Muscle of back (tissue), 11 donors: Measurements from ENCODE around the gene STK32C. TPM values are rescaled to one million over a fixed set of nuclear protein-coding genes. Genes with fewer than 3 reads are reported as not detected.
"Not testable (repeated sequence)": the region's sequence is repeated elsewhere in the genome, so short reads cannot be mapped to it uniquely, and the experiment has no call there.

Source experiments
- DNase-seq, 3 donors: peaks; one replicate each; pipeline versions ENCODE4 v3.0.0 to v3.0.0-alpha.2; 2013
- polyA plus RNA-seq, 10 donors: library from polyadenylated mRNA; unstranded; fragments of 120-200 nt; gene quantifications; one replicate each; pipeline ENCODE4 v1.2.1, GENCODE V29; 2013; ENCODE audit not compliant: insufficient read length in 10 of 10

Gene STK32C
- polyA plus RNA-seq, 10 donors: 8.0 to 13.1 (median 10.4) TPM

GRCh38 chr10:132232981-132233380, 74.8 kb downstream of the STK32C start:
- DNase-seq: no peak

GRCh38 chr10:132232023-132232951, 75.5 kb downstream of the STK32C start:
- no peak for DNase-seq

GRCh38 chr10:132231656-132232022, 76.1 kb downstream of the STK32C start:
- DNase-seq: no peak

- DNase-seq: no peak
These were observed 77.1 kb downstream of the STK32C start for GRCh38 chr10:132230557-132231210.

- DNase-seq: peak in 1 of 3 donors; percentile 54
These were observed 77.8 kb downstream of the STK32C start for GRCh38 chr10:132229834-132230556.

- no peak for DNase-seq
These were observed 78.7 kb downstream of the STK32C start for GRCh38 chr10:132229096-132229495.

- DNase-seq: no peak
These were observed 79.1 kb downstream of the STK32C start for GRCh38 chr10:132228616-132229015.

- no peak for DNase-seq
These were observed 79.8 kb downstream of the STK32C start for GRCh38 chr10:132227851-132228390.

- no peak for DNase-seq
These were observed 81.0 kb downstream of the STK32C start for GRCh38 chr10:132226586-132227405.

- no peak for DNase-seq
These were observed 81.9 kb downstream of the STK32C start for GRCh38 chr10:132225849-132226205.

GRCh38 chr10:132225073-132225848, 82.5 kb downstream of the STK32C start:
- DNase-seq: no peak

GRCh38 chr10:132224343-132225072, 83.2 kb downstream of the STK32C start:
- DNase-seq: no peak

GRCh38 chr10:132223611-132224342, 84.0 kb downstream of the STK32C start:
- no peak for DNase-seq

GRCh38 chr10:132223156-132223590, 84.6 kb downstream of the STK32C start:
- DNase-seq: peak; percentile 46 to 82 (median 74)

- DNase-seq: no peak
These were observed 85.0 kb downstream of the STK32C start for GRCh38 chr10:132222726-132223125.

GRCh38 chr10:132220996-132221395, 86.8 kb downstream of the STK32C start:
- not testable (repeated sequence) for DNase-seq

GRCh38 chr10:132220061-132220460, 87.7 kb downstream of the STK32C start:
- DNase-seq: no peak

GRCh38 chr10:132219486-132219885, 88.3 kb downstream of the STK32C start:
- no peak for DNase-seq

GRCh38 chr10:132216441-132216840, 91.3 kb downstream of the STK32C start:
- not testable (repeated sequence) for DNase-seq
